Omental fat pad (tissue), 4 donors: Measurements from ENCODE around the gene CCNC. TPM values are rescaled to one million over a fixed set of nuclear protein-coding genes. Genes with fewer than 3 reads are reported as not detected.
"Not testable (repeated sequence)": the region's sequence is repeated elsewhere in the genome, so short reads cannot be mapped to it uniquely, and the experiment has no call there.

Experiments used
- ATAC-seq: fragments of 150-250 bp; one replicate; pipeline ENCODE4 v1.9.1; 2016; ENCODE audit warnings: mild to moderate bottlenecking, moderate library complexity; ENCODE audit not compliant: low FRiP score
- DNase-seq: peaks from one replicate; pipeline ENCODE4 v3.0.0-alpha.2; 2019; ENCODE audit warnings: low spot score
- total RNA-seq, 4 donors: library from RNA; depleted of rRNA; stranded (reverse); fragments of >200 nt; gene quantifications; one replicate each; pipeline ENCODE4 v1.1.0, GENCODE V29; 2016
- TF ChIP-seq, protein P1 (sequence below), 3 donors: fragments of 450-650 bp; IDR thresholded peaks; one replicate each; pipeline ENCODE4 v1.5.1; 2016 to 2017; ENCODE audit warnings: antibody characterized with exemption in 3 of 3, mild to moderate bottlenecking in 3 of 3, moderate library complexity in 2 of 3

CCNC gene
- total RNA-seq, 4 donors from 2014 or later = 49.6 to 59.9 (median 50.3) TPM

GRCh38 chr6:99605911-99606655, 37.6 kb upstream of the CCNC start:
- ATAC-seq (no peak), DNase-seq (no peak)
- TF ChIP-seq, protein P1, sequence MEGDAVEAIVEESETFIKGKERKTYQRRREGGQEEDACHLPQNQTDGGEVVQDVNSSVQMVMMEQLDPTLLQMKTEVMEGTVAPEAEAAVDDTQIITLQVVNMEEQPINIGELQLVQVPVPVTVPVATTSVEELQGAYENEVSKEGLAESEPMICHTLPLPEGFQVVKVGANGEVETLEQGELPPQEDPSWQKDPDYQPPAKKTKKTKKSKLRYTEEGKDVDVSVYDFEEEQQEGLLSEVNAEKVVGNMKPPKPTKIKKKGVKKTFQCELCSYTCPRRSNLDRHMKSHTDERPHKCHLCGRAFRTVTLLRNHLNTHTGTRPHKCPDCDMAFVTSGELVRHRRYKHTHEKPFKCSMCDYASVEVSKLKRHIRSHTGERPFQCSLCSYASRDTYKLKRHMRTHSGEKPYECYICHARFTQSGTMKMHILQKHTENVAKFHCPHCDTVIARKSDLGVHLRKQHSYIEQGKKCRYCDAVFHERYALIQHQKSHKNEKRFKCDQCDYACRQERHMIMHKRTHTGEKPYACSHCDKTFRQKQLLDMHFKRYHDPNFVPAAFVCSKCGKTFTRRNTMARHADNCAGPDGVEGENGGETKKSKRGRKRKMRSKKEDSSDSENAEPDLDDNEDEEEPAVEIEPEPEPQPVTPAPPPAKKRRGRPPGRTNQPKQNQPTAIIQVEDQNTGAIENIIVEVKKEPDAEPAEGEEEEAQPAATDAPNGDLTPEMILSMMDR (IDR thresholded peaks at IDR 0.05) = no peak

- ATAC-seq (no peak), DNase-seq (no peak)
- TF ChIP-seq, protein P1 (IDR thresholded peaks at IDR 0.05) = no peak
Observed at GRCh38 chr6:99605074-99605734, 36.7 kb upstream of the CCNC start.

GRCh38 chr6:99604166-99605073, 36.0 kb upstream of the CCNC start:
- ATAC-seq = no peak
- TF ChIP-seq, protein P1 (IDR thresholded peaks at IDR 0.05) = no peak
- no peak for DNase-seq

DNA sequence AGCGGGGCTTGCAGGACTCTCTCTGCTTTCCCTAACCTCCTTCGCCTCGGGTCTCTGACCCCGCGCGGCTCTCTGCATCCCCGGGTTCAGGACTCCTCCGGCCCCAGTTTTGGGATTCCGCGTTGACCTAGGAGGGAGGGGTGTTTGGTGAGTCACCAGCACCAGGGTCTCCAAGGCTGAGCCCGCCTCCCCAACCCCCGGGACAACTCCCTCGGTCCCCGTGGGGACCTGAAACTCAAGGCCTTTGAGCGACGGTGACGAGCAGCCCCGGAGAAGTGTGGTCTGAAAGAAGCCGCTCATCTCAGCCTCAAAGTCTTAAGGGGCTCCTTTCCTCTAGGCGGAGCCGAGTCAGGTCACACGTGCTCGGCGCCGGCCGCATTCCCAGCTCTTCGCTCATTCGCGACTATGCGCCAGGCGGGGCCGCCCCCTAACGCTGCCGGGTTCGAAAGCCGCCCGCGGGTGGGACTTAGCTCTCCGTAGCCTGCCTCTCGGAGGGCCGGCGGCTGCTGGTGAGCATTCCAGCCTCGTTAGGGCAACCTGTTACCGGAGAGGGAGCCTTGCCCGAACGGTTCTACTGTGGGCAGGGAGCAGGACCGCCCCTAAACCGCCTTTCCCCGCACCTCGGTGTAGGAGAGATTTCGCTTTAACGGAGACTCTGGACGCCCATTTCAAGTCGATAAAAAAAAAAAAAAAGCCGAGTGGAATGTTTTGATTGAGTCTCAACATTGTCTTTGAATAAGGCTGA, 35.1 kb upstream of the CCNC start:
- DNase-seq (no peak), ATAC-seq (no peak)
- TF ChIP-seq, protein P1 (IDR thresholded peaks at IDR 0.05) = no peak

- TF ChIP-seq, protein P1 (IDR thresholded peaks at IDR 0.05) = no peak
- no peak for ATAC-seq
- DNase-seq = no peak
Observed at GRCh38 chr6:99602520-99603420, 34.3 kb upstream of the CCNC start.

- DNase-seq, ATAC-seq: not testable (repeated sequence)
Observed at GRCh38 chr6:99594696-99595095, 26.2 kb upstream of the CCNC start.
